ENCODE results near the gene ZCWPW1.
"Not testable (repeated sequence)": the region's sequence is repeated elsewhere in the genome, so short reads cannot be mapped to it uniquely, and the experiment has no call there.

Gene ZCWPW1

DNA sequence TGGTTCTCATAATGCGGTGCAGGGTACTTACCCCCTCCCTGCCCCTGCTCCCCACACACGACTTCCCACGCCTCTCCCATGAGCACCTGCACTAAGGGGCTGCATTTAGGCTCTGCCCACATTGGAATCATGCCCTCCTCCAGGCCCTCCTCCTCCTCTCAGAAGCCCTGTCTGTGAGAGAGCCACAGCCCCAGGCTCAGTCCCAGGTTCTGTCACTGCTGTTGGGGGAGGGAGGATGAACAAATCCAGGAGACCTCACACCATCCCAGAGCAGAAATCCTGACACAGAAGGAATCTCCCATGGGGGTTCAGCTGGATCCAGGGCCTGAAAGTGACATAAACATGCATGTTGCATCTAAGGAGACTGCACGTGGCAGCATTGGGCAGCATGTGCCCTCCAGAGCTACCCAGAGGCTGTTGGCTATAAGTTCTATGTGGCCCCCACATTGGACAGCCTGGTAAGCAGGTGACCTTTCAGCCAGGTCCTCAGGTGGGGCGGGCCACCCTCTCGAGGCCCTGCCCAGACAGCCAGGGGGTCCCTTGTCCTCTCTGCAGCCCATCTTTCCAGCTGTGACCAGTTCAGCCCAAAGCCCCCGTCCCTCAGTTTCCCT is 56.8 kb downstream of the ZCWPW1 start:
- no peak for DNase-seq

DNA sequence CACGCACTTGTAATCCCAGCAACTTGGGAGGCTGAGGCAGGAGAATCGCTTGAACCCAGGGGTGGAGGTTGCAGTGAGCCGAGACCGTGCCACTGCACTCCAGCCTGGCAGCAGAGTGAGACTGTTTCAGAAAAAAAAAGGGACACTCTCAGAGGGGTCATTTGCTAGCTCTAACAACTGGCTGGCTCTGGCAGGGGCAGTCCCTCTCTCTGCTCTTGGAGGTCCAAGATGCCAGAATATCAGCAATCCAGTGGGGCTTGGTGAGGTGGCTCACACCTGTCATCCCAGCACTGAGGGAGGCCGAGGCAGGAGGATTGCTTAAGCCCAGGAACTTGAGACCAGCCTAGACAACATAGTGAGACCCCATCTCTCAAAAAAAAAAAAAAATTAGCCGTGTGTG is 57.8 kb downstream of the ZCWPW1 start:
- DNase-seq, result no peak

DNA sequence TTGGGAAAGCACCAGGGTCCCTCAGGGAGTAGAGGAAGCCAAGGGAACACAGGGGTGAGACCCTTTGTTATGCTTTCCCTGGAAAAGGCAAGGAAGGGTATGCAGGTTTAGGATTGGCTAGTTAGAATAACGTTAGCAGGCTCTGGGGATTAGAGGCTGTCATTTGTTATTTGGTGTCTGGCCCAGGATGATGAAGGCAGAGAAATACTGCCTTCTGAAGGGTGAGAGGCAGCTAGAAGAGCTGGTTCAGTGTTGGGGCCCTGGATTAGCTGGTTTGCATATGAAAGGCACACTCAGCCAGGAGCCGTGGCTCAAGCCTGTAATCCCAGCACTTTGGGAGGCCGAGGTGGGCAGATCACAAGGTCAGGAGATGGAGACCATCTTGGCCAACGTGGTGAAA is 58.2 kb downstream of the ZCWPW1 start:
- DNase-seq, result no peak

DNA sequence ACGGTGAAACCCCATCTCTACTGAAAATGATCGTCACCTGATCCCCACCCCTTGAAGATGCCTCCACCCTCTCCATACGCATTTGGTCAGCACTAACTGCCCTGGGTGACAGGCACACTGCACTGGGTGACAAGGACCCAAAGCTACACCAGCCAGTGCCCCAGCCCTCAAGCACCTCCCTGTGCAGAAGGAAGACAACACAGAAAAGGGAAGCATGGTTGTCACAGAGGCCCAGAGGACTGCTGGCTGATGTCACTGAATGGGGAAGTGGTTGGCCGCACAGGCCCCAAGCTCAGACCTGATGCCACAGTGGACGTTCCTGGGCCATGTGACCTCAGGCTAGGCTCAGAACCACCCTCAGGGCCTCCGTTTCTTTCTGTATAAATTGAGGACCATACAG is 59.4 kb downstream of the ZCWPW1 start:
- DNase-seq, result no peak

DNA sequence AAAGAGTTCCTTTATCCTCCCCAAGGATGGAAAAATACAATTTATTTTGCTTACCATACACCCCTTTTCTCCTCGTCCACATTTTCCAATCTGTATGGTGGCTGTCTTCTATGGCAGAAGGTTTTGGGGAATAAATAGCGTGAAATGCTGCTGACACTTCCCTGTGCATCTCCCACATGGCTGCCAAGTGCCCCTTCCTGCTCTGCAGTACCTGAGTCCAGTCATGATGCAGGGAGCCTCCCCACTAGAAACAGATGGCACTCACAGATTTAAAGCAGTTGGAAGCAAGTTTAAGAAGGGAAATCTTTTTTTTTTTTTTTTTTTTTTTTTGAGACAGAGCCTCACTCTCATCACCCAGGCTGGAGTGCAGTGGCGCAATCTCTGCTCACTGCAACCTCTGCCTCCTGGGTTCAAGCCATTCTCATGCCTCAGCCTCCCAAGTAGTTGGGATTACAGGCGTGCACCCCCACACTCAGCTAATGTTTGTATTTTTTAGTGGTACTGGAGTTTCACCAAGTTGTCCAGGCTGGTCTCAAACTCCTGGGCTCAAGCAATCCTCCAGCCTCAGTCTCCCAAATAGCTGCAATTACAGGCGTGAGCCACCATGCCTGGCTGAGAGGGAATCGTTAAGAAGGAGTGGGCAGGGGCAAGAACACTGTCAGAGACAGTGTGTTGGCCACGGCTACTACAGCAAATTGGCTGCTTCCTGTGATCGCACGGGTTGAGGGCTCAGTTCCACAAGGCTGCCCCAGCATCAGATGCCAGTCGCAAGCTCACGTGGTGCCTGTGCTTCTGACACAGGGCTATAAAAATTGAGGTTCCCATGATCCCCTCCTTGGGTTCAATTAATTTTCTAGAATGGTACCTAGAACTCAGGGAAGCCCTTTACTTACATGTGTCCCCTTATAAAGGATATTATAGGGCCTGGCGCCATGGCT is 60.6 kb downstream of the ZCWPW1 start:
- no peak for DNase-seq

DNA sequence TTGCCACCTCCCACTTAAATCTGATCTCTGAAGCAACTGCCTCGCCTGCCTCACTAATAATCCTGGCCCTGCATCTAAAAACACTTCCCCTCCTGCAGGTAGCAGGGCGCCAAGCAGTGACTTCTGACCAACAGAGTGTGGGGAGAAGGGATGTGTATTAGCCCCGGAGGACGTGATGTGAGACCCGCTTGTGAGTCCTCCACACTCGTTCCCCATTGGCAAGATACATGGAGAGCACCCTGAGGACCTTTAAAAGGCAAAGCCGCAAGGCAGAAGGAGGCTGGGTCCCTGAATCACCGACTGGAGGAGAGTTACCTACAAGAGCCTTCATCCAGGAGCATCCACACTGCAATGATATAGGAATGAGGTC is 61.3 kb downstream of the ZCWPW1 start:
- no peak for DNase-seq

DNA sequence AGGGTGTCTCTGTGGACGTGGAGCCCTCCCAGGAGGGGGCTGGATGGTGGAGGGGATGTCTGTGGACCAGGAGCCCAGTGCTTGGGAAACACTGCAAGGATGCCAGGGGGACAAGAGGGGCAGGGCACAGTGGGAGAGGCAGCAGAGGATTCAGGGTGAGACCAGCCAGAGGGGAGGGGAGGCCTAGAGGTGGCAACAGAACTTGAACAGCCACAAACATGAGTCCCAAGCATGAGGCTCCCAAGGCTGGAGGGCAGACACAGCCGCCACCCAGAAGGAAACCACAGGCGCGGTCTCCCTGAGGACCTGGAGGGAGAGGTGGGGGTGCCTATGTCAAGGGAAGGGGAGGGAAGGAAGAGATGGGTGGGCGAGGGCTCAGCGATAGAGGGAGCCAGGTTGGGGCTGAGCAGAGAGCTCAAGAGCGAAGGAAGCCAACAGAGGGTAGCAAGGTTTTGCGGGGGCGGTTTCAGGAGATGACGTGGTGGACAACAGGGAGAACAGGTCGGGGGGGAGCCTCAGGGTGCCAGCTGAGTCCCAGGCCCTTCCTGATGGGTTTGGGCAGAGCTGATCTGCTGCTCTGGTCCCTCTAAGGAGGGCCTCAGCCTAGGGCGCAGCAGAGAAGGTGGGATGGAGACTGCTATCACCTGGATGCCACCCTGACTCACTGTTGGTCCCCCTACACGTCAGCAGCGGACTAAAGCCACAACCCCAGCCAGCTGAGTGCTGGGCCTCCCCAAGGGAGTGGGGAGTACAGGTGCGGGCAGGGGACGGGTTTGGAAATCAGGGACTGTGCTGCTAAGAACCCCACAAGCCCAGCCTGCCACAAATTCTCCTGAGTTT is 61.9 kb downstream of the ZCWPW1 start:
- DNase-seq, result peak; percentile 73

DNA sequence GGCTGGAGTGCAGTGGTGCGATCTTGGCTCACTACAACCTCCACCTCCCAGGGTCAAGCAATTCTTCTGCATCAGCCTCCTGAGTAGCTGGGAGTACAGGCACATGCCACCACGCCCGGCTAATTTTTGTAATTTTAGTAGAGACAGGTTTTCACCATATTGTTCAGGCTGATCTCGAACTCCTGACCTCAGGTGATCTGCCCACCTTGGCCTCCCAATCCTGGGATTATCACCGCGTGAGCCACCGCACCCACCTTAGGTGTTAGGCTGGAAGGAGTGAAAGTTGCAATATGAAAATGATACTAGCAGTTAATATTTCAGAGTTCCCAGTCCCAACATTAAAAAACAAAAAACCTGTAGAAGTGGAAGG is 62.5 kb downstream of the ZCWPW1 start:
- not testable (repeated sequence) for DNase-seq

DNA sequence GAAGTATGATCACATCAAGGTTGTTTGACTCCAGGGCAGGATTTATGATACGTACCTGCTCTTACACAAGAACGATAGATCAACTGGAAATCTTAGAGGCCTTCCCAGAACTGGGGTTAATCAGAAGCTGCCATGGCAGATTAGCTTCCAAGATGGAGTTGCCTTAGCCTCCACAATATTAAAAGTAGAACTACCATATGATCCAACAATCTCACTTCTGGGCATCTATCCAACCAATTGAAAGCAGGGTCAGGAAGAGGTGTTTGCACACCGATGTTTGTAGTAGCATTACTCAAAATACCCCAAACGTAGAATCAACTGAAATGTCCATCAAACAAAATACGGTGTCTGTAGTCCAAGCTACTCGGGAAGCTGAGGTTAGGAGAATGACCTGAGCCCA is 64.0 kb downstream of the ZCWPW1 start:
- DNase-seq, result no peak

DNA sequence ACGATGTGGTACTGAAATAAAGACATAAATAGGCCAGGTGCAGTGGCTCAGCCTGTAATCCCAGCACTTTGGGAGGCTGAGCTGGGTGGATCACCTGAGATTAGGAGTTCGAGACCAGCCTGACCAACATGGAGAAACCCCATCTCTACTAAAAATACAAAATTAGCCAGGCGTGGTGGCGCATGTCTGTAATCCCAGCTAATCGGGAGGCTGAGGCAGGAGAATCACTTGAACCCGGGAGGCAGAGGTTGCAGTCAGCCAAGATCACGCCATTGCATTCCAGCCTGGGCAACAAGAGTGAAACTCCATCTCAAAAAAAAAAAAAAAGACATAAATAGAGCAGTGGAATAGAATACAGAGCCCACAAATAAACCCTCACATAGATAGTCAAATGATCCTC is 64.7 kb downstream of the ZCWPW1 start:
- not testable (repeated sequence) for DNase-seq

DNA sequence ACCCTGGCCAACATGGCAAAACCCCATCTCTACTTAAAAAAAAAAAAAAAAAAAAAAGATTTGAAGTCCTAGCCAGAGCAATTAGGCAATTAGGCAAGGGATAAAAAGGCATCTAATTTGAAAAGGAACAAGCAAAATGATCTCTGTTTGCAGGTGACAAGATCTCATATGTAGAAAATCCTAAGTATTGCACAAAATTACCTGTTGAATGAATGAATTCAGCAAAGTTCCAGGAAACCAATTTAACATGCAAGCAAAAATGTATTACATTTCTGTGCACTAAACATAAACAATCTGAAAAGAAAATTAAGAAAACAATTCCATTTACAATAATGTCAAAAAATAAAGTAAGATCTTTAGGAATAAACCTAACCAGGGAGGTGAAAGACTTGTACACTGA is 65.4 kb downstream of the ZCWPW1 start:
- DNase-seq, result no peak

DNA sequence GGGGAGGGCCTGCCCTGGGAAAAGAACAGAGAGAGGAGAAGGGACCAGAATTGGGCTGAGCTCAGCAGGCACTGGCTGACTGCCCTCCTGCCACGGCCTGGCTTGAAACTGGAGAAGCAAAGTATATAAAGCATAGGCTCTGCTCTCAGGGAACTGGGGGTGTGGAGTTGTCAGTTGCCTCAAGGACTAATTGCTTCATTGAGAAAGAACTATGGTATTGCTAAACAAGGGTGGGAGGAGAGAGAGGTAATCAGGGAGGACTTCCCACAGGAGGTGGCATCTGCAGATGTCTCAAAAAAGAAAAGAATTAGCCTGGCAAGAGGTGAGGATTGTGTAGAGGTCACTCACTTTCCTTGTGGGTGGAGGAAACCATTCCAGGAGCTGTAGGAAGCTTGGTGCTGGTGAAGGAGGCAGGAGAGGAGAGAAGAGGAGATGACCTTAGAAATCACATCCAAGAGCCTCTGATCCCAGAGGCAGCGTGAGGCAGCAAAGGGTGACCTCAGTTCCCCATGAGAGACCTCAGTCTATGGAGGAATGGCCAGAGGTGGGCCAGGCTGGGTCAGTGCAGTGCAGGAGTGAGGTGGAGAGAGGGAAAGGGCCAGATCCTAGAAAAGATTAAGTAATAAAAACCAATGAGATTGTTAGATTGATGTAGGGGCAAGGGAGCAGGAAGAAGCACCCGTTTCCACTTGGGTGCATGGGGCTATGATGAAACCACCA is 68.2 kb downstream of the ZCWPW1 start:
- no peak for DNase-seq

DNA sequence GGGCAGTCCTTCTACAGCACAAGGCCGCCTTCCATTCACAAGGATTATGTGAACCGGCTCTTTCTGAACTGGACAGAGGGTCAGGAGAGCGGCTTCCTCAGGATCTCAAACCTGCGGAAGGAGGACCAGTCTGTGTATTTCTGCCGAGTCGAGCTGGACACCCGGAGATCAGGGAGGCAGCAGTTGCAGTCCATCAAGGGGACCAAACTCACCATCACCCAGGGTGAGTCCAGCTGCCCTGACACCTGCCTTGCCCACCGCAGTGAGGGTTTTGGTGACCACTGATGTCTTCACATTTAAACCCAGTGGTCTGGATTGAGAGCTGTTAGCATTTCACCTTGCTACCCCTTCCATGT is 69.7 kb downstream of the ZCWPW1 start:
- DNase-seq, result no peak

DNA sequence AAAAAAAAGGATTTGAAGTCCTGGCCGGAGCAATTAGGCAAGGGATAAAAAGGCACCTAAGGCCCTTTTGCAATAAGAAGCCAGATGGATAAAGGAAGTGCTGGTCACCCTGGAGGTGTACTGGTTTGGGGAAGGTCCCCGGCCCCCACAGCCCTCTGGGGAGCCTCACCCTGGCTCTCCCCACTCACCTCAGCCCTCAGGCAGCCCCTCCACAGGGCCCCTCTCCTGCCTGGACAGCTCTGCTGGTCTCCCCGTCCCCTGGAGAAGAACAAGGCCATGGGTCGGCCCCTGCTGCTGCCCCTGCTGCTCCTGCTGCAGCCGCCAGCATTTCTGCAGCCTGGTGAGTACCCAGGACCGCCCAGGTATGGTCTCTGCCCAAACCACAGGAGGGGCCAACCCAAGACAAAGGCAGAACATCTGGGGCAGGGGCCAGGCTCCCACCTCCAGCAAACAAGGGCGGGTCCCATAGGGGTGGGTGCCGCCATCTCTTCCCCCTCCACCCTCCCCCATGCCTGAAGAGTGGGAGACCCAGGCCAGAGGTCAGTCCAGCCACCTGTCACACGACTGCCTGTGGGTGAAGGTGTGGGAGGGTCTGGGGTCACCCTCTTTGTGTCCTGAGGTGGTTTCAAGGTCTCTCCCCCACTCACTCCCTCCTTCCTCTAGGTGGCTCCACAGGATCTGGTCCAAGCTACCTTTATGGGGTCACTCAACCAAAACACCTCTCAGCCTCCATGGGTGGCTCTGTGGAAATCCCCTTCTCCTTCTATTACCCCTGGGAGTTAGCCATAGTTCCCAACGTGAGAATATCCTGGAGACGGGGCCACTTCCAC is 70.3 kb downstream of the ZCWPW1 start, which contains the start of gene PILRB:
PILRB (plus strand) TSS at position 91 of the 830 bp plus-strand sequence; CDS start at position 277, 186 bp downstream.
- no peak for DNase-seq

DNA sequence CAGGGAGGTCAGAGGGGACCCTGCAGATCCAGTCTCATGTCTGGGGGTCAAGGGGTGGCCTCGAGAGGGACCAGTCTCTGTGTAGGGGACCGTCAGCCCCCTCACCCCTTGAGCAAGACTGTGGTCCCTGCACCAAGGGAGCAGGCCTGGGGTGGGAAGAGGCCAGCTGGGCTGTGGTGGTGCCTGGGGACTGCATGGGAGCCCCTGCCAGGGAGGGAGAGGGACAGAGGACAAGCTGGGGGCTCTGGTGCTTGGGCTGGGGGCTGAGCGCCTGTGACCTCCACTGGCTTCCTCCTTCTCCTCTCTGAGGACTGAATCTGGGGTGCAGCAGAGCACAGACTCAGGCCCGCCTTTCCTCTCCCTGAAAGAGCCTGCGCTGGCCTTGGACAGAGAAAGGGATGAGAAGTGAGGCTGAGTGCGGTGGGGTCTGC is 71.4 kb downstream of the ZCWPW1 start:
- no peak for DNase-seq

DNA sequence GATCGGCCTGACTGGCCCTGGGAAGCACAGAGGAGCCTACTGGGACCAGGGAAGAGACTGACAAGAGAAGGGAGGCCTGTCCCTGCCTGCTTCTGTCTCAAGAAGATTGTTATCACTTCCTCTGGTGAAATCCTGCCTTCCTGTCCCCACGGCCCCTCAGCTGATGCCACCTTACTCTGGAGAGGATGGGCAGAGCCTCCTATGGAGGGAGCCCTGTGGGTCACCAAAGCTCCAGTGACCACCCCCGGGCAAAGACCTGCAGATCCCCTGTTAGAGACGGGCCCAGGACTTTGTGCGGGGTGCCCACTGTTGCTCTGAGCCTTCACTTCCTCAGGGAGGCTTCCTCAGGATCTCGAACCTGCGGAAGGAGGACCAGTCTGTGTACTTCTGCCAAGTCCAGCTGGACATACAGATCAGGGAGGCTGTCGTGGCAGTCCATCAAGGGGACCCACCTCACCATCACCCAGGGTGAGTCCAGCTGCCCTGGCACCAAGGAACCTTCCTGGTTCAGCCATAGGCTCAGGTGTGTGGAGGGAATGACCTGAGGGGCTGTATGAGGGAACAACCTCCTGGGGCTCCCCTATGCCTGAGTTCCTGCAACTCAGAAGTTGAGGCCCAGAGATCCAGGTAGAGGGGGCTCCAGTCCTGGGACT is 72.0 kb downstream of the ZCWPW1 start:
- no peak for DNase-seq

DNA sequence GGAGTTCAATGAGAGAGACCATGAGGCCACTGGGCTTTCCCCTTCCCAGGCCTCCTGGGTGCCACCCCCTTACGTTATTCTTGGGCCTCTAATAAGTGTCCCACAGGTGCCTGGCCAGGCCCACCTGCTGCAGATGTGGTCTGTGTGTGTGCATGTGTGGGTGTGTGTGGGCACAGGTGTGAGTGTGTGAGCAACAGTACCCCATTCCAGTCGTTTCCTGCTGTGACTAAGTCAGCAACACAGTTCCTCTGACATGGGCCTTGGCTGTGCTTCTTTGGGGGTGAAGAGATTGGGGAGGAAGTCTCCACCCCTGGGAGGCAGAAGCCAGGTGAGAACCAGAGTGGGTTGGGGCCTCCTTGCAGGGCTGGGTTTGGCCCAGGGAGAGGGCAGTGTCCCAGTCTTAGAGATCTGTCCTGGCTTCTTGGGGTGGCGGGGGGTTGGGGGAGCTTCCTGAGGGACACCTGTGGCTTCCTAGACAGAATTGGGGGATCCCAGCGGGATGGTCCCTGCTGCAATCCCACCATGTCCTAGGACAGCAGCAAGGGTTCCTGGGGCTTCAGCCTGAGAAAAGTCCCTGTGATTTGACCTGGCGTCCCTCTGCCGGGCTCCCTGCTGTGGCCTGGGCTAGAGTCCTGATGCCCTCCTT is 74.7 kb downstream of the ZCWPW1 start:
- DNase-seq, result peak; percentile 62

DNA sequence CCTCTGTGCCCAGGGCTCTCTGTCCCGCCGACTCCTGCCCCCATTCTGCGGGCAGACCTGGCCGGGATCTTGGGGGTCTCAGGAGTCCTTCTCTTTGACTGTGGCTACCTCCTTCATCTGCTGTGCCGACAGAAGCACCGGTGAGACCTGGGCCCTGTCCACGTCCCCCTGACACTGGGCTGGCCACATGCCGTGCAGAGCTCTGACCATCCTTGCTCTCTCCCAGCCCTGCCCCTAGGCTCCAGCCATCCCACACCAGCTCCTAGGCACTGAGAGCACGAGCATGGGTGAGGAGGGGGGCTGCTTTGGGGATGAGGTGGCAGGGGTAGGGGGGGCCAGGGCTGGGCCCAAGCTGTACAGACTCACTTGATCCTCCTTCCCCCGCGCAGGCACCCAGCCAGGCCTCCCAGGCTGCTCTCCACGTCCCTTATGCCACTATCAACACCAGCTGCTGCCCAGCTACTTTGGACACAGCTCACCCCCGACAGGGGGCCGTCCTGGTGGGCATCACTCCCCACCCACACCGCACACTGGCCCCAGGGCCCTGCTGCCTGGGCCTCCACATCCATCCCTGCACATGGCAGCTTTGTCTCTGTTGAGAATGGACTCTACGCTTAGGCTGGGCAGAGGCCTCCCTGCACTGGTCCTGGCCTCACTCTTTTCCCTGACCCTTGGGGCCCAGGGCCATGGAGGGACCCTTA is 75.4 kb downstream of the ZCWPW1 start:
- DNase-seq, result no peak

DNA sequence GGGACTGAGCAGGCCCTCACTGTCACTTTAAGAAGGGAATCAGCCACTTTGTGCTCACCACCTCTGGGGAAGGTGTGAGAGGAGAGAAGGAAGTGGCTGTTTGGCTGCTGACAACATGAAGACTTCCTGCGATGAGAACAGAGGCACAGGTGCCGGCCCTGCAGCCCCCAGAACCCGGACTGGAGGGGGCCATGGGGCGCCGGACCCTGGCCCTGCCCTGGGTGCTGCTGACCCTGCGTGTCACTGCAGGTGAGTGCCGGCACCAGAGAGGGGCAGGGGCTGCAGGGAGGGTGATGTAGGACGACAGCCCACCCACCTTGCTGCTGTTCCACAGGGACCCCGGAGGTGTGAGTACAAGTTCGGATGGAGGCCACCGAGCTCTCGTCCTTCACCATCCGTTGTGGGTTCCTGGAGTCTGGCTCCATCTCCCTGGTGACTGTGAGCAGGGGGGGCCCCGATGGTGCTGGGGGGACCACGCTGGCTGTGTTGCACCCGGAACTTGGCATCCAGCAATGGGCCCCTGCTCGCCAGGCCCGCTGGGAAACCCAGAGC is 76.2 kb downstream of the ZCWPW1 start:
- DNase-seq, result not testable (repeated sequence)

DNA sequence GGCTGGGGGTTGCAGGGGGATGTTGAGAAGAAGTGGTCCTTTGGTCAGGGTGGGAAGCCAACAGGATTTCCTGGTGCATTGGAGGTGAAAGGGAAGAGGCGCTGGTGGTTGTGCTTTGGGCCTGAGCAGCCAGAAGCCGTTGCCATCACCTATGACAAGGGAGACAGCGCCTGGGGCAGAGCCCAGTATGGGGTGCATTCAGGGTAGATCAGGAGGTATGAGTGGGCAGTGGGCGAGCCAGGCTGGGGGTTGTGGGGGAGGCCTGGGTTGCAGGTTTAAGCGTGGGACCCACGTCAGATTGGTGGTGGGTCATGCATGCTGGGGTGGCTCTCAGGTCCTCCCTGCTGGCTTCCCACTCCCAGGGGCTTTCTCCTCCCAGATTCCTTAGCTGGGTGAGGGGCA is 76.8 kb downstream of the ZCWPW1 start:
- no peak for DNase-seq

All from stimulated activated CD8-positive, alpha-beta memory T cell treated with anti-CD3 and anti-CD28 coated beads, Interleukin-4, amount 100 ng/mL, for 48 hours (primary cell).